ENCODE measurements around the gene PDXK. TPM values are rescaled to one million over a fixed set of nuclear protein-coding genes. Genes with fewer than 3 reads are reported as not detected.

The PDXK gene
- total RNA-seq, 1 donor: 21.0 TPM

- no peak for DNase-seq (ENCODE audit: low read depth in 2 of 3, low spot score in 2 of 3)
These were observed 59.0 kb downstream of the PDXK start for GRCh38 chr21:43777953-43778352.

DNA sequence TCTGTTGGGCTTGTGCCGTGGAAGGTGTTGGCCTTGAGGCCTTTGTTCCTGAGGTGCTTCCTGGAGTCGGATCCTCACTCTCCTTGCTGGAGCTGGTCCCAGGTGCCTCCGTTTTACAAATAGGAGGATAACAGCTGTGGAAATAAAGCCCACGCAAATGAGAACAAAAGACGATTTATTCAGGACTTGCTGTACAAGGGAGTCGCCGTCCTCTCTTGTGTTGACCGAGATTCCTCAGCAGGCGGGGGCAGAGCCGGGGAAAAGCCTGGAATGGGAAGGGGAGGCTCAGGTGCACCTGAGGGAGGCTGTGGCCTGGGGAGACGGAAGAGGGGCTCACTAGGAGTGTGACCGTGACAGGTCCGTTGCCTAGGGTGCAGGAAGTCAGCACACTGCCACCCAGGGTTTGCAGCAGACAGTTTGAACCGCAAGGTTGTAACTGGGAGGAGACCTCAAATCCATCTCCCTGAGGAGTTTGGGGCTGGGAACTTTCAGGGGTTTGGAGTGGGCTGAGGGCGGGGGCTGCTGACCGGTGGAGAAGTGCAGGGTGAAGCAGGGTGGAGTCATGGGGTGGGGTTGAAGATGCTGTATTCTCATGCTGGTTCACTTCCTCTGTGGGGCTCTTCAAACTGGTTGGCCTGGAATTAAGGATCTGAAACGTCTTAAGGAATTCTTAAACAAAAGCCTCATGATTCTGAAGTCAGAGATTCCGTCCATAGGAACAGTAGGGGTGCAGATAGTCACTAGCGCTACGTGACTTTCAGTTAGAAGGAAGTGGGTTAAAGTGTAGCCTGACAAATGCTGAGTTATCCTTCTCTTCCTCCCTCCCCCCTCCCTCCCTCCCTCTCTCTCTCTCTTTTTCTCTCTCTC, 59.8 kb downstream of the PDXK start:
- DNase-seq (ENCODE audit: low read depth in 2 of 3, low spot score in 2 of 3): peak in 1 of 3 donors; percentile 32

GRCh38 chr21:43779660-43780059, 60.7 kb downstream of the PDXK start:
- no peak for DNase-seq (ENCODE audit: low read depth in 2 of 3, low spot score in 2 of 3)

- no peak for DNase-seq (ENCODE audit: low read depth in 2 of 3, low spot score in 2 of 3)
These were observed 62.9 kb downstream of the PDXK start for GRCh38 chr21:43781846-43782245.

DNA sequence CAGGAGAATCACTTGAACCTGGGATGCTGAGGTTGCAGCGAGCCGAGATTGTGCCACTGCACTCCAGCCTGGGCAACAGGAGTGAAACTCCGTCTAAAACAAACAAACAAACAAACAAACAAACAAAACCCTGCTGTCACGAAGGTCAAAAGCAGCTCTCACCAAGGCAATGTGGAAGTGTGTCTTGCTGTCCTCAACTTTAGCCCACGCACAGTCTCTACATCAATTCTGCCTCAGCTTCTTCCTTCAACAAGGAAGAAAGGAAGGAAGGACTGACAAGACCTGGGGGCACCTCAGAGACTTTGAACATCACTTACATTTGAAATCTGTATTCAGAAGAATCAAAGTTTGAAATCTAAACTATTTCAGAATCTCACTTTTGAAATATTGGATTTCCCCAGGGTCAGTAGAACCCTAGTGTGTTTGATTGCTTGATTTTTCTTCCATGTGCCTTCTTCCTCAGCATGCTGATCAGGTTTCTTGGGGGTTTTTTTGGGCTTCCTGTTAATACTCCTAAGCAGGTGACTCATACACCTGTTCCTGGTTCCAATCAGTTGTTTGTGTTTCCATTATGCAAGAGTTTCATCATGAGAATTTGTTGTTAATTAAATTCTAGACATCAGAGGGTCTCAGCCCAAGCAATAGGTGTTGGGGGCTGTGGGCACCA, 63.6 kb downstream of the PDXK start:
- DNase-seq (ENCODE audit: low read depth in 2 of 3, low spot score in 2 of 3): no peak

DNA sequence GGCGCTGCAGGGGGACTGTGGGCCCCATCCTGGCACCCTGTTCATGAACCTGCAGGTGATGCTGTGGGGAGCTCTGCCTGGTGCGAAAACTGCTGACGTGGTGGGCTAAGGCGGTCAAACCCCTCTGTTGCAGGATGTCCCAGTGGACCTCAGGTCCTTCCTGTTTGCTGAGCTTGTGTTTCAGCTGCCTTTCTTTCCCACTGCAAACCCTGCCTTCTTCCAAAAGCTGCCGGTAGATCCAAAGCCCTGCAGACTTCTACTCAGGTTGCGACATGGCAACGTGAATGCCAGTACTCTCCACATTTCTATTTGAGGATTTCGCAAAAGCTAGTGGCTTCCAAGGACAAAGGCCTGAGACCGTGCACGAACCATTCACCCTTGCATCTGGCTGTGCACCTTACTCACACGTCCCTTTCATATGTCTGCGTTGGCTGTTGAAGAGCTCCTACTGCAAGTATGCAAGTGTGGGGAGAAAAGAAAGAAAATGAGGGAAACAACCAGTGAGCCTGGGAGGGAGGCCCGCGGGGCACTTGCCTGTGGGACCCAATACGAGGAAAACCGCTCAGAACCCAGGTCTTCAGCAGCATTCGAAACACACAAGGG, 64.3 kb downstream of the PDXK start:
- DNase-seq (ENCODE audit: low read depth in 2 of 3, low spot score in 2 of 3): no peak

GRCh38 chr21:43785134-43785533, 66.2 kb downstream of the PDXK start:
- DNase-seq (ENCODE audit: low read depth in 2 of 3, low spot score in 2 of 3): no peak

DNA sequence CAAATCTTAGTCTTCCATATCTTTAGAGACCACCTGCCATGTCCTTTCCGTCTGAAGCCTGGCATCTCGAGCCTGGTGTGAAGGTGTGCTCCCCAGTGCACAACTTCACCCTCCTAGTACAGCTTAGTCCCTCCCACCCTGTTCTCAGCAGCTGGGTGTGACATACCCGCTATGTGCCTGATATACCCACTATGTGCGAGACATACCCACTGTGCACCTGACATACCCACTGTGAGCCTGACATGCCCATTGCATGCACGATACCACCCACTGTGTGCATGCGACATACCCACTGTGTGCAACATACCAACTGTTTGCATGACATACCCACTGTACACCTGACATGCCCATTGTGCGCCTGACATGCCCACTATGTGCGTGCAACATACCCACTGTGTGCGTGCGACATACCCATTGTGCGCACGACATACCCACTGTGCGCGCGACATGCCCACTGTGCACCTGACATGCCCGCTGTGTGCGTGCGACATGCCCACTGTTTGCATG, 67.4 kb downstream of the PDXK start:
- DNase-seq (ENCODE audit: low read depth in 2 of 3, low spot score in 2 of 3): peak in 1 of 3 donors; percentile 31

DNA sequence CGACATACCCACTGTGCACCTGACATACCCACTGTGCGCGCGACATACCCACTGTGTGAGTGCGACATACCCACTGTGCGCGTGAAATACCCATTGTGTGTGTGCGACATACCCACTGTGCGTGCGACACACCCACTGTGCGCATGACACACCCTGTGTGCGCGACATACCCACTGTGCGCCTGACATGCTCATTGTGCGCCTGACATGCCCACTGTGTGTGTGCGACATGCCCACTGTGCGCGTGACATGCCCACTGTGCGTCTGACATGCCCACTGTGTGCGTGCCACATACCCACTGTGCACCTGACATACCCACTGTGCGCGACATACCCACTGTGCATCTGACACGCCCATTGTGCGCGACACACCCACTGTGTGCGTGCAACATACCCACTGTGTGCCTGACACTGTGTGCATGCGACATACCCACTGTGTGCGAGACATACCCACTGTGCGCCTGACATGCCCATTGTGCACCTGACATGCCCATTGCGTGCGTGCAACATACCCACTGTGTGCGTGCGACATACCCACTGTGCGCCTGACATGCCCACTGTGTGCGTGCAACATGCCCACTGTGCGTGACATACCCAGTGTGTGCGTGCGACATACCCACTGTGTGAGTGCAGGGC, 68.0 kb downstream of the PDXK start:
- DNase-seq (ENCODE audit: low read depth in 2 of 3, low spot score in 2 of 3): no peak

GRCh38 chr21:43789276-43790009, 70.5 kb downstream of the PDXK start, which contains the start of gene RRP1:
Gene RRP1 (plus strand): TSS chr21:43789577. CDS start chr21:43789630, 53 bp downstream.
- DNase-seq (ENCODE audit: low read depth in 2 of 3, low spot score in 2 of 3): peak; percentile 89 to 98 (median 92)

- no peak for DNase-seq (ENCODE audit: low read depth in 2 of 3, low spot score in 2 of 3)
These were observed 71.1 kb downstream of the PDXK start for GRCh38 chr21:43790010-43790524.

- no peak for DNase-seq (ENCODE audit: low read depth in 2 of 3, low spot score in 2 of 3)
These were observed 73.5 kb downstream of the PDXK start for GRCh38 chr21:43792406-43792805.

DNA sequence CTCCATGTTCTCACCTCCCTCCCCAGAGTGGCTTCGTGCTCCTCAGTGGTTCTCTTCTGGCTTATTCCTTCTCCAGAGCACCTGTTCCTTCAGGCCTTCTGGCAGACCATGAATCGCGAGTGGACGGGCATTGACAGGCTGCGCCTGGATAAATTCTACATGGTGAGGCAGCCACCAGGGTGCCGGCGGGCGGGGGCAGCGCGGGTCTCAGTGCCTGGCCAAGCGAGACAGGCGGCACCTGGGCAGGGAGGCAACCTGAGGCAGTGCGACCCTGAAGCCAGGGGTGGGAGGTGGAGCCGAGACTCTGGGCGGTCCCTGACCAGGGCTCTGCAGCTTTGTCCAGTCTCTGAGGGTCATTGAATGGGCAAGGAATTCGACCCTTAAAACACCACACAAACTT, 74.3 kb downstream of the PDXK start:
- DNase-seq (ENCODE audit: low read depth in 2 of 3, low spot score in 2 of 3): no peak

- DNase-seq (ENCODE audit: low read depth in 2 of 3, low spot score in 2 of 3): no peak
These were observed 75.4 kb downstream of the PDXK start for GRCh38 chr21:43794311-43794710.

DNA sequence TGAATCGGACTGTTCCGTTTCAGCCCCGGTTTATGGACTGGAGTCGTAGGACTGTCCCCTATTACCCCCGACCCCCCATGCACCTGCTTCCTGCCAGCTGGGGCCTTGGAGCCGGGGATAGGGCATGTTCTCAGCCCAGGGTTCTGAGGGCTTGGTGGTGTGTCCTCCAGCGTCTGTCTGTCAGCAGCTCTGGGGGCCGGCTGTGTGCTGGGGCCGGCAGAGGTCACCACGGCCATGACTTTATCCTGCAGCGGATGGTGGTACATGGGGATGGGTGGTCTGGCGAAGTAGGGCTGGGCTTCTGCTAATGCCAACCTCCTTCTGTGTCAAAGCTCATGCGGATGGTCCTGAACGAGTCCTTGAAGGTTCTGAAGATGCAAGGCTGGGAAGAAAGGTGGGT, 75.9 kb downstream of the PDXK start:
- no peak for DNase-seq (ENCODE audit: low read depth in 2 of 3, low spot score in 2 of 3)

- DNase-seq (ENCODE audit: low read depth in 2 of 3, low spot score in 2 of 3): no peak
These were observed 78.5 kb downstream of the PDXK start for GRCh38 chr21:43797415-43797814.

DNA sequence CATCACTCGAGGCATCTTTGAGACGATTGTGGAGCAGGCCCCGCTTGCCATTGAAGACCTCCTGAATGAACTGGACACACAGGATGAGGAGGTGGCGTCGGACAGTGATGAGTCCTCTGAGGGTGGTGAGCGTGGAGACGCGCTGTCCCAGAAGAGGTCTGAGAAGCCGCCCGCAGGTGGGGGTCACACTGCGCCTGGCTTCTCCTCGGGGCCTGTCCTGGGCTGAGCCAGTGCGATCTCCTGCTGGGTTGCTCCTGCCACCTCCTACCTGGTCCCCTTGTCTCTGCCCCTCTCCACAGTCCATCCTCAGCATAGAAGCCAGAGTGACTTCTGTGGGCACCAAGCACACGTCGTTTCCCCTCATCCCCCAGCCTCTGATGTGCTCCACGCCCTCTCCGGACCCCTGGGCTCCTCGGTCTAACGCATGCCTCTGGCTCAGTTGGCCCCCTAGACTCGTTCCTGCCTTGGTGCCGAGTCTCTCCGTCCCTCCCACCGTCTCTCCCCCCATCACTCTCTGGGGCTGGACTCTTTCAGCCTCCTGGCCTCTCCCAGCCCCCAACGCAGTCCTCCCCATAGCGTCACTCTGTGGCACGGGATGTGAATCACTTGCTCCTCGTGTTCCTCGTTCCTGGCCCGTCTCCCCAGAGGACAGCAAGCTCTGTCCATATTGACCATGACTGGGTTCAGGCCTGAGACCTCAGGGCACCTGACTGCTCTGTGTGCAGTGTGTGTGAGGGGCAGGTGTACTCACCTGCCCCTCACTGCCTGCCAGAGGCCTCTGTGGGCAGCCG, 79.2 kb downstream of the PDXK start:
- DNase-seq (ENCODE audit: low read depth in 2 of 3, low spot score in 2 of 3): no peak

- DNase-seq (ENCODE audit: low read depth in 2 of 3, low spot score in 2 of 3): no peak
These were observed 80.4 kb downstream of the PDXK start for GRCh38 chr21:43799301-43799840.

- no peak for DNase-seq (ENCODE audit: low read depth in 2 of 3, low spot score in 2 of 3)
These were observed 81.2 kb downstream of the PDXK start for GRCh38 chr21:43800124-43800523.

All from hematopoietic multipotent progenitor cell (in vitro differentiated cells).